Neural progenitor cell (in vitro differentiated cells): ENCODE measurements around the gene LURAP1L.

Experiments
- EZH2 ChIP-seq: fragments of 200-600 bp; sonication (generic); IDR thresholded peaks from 2 replicates; pipeline ENCODE4 v1.6.1; 2017; ENCODE audit warnings: antibody characterized with exemption, mild to moderate bottlenecking, moderate library complexity
- TF ChIP-seq, protein P1 (sequence below): fragments of 200-600 bp; sonication (generic); IDR thresholded peaks from 2 replicates; pipeline ENCODE4 v1.5.1; 2017; ENCODE audit warnings: antibody characterized with exemption, mild to moderate bottlenecking

GRCh38 chr9:12813960-12814876 is 39.4 kb downstream of the LURAP1L start:
- no peak for TF ChIP-seq EZH2
- TF ChIP-seq, protein P1, sequence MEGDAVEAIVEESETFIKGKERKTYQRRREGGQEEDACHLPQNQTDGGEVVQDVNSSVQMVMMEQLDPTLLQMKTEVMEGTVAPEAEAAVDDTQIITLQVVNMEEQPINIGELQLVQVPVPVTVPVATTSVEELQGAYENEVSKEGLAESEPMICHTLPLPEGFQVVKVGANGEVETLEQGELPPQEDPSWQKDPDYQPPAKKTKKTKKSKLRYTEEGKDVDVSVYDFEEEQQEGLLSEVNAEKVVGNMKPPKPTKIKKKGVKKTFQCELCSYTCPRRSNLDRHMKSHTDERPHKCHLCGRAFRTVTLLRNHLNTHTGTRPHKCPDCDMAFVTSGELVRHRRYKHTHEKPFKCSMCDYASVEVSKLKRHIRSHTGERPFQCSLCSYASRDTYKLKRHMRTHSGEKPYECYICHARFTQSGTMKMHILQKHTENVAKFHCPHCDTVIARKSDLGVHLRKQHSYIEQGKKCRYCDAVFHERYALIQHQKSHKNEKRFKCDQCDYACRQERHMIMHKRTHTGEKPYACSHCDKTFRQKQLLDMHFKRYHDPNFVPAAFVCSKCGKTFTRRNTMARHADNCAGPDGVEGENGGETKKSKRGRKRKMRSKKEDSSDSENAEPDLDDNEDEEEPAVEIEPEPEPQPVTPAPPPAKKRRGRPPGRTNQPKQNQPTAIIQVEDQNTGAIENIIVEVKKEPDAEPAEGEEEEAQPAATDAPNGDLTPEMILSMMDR = no peak
